IPS DF 4.7 (cell line): ENCODE data around the gene OSBPL6.

Experiments
- DNase-seq: peaks from one replicate; pipeline ENCODE4 v3.0.0-alpha.2; 2013; ENCODE audit warnings: low spot score; ENCODE audit errors: extremely low read depth

The OSBPL6 gene

DNA sequence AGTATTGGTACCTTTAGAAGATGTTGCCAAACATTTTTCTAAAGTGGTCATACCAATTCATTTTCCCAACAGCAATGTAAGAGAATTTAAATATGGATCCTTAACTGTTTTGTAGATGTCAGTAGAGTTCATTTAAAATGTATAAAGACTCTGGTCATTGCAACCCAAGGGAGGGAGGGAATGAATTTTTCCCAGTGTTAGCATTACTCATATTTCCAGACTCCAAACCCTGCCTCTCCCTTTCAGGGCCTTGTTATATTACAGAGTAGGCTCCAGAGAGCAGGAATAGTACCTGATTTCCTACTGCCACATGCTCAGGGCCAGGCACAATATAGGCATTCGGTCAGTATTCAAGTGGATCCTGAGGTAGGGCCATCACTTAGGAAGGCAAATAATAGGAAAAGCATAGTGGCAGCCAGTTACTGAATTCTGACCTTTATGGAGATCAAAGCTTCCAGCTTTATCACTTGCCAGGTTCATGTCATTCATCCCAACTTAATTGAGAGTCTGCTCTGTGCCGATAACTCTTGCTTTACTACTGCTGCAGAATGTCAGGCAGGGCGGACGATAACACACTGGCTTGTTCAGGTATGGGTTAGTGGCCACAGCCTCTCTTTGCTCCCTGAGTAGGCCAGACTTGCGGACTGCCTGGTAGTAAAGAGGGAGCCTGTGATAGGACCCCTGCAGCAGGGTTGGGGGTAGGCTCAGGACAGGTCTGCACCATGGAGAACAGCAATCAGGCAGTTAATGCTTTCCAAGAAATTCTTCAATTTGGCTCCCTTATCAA, 75.3 kb downstream of the OSBPL6 start:
- DNase-seq, result no peak

DNA sequence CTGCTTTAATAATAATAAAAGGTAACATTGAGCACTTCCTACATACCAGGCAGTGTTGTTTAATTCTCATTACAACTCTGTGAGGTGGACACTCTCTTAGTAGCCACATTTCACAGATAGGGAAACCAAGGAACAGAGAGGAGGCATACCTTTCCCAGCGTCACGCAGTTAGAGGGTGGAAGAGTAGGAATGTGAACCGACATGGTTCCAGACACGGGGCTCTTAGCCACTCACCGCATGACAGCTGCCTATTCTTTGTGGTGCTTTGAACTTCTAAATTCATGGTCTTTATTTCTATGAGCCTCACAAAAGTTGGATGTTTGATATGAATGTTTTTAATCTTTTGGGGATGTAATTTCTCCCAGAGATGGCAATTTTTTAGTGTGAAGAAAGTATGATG, 76.0 kb downstream of the OSBPL6 start:
- DNase-seq, result no peak

DNA sequence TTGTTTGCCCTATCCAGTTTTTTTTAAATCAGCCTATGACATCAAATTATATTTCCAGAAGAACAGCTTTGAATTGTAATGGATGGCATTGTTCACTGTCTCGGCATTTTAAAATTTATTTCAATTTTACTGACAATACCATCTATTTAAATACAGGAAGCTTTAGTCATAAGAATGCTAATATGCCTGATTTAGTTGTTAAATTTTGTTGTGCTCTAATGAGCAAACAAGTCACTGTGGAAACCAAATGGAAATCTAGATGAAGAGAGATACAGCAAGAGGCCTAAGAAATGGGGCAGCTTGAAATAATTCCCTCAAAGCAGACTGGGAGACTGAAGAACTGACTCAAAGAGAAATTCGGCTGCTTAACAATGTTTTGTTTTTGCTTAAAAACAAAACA, 76.8 kb downstream of the OSBPL6 start:
- DNase-seq, result no peak

DNA sequence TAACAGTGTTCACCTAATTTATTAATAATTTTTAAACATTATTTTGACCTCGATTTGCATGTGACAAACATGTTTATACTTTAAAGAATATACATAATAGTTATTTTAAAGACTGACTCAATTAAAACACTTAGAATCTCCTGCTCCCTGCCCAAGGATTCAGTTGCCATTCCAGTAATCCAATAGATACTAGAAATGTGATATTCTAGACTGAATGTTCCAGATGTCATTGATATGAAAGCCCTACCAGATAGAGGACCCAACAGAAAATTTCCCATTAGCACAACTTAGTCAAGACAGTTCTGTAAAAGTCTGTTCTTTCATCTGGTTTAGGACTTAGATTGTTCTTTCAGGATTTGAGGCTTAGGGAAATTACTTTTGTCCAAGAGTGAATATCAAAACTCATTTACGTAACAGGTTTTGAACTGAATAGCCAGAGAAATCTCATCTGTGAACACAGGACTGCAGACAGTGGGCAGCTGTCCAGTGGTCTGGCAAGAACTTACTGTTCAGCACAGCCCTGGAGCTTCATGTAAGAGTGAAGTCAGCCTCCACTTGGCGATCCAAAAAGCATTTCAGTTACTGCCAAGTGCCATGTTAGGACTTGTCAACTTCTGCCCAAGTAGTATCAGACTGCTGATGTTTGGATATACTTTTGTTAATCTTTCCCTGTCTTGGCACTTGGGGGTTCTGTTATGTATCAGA, 77.5 kb downstream of the OSBPL6 start:
- no peak for DNase-seq

DNA sequence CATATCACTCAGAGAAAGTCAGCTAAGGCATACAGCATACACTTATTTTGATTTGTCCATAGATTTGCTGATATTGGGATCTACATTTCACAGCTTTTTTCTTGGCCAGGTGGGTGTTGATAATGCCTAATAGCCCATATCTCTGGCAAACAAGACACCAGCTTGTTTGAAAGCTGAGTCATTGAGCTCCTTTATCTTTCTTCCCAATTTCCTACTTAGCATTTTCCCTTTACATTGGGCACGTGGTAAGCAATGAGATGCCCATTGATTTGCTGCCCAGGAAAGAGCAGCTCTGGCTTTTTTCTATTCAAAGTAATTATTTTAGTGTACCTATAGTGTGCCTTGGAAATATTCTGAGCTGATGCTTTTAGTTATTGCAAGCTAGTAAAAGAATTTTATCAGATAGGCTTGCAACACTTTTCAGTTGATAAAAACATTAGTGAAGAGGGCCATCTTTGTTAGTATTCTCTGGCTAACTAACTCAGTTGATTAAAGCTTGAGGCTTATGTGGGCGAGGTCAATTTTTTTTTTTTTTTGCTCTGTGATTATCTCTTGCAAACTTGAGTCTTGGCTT, 79.6 kb downstream of the OSBPL6 start:
- no peak for DNase-seq

DNA sequence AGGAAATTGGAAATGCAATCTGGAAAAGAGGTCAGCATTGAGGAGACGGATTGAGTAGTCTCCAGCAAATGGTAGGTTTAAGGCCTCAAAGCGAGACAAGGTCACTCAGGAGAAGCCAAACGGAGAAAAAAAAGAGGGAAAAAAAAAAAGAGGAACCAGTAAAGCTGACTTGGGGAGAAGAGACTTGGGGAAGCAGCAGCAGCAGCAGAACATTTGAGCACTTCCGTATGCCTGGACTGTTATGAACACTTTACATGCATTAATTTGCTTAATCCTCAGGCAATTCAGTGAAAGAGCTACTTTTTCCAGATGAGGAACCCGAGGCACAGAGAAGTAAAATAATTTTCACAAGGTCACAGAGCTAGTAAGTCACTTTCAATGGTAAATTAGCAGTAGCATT, 81.3 kb downstream of the OSBPL6 start:
- DNase-seq, result no peak

DNA sequence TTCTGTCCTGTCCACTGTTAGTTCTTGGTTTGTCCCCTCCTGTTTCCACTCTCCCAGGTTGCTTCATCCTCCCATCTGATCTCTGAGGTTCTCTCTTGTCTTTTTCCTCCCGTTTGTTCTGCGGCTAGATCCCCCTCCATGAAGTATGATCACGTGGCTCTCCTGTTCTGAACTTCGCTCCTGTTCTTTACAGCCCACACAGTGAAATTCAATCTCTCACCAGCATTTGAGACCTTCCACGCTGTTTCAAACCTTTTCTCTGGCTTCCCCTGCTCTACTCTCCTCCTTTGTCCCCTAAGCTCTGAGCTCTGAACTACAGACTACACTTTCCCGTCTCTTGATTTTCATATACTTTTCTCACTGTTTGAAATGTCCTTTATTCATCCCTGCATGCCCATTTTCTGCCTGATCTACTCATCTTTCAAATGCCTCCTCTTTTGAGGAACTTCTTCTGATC, 83.5 kb downstream of the OSBPL6 start:
- no peak for DNase-seq

DNA sequence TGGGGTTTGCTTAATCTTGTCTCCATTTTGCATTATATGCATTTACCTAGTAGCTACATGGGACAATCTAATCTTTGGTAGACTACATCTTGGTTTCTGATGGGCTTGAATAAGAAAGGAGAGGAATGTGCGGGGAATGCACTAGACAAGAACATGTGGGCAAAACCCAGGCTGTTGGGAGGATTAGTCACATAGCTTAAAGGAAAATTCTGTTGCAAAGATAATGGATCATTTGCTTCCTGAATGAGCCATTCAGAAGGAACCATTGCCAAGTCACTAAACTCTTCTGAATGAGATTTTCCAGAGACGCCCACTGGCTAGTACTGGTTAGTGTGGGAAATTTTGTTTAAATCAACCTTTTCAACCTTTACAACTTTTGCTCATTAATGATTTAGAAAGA, 84.8 kb downstream of the OSBPL6 start:
- no peak for DNase-seq

DNA sequence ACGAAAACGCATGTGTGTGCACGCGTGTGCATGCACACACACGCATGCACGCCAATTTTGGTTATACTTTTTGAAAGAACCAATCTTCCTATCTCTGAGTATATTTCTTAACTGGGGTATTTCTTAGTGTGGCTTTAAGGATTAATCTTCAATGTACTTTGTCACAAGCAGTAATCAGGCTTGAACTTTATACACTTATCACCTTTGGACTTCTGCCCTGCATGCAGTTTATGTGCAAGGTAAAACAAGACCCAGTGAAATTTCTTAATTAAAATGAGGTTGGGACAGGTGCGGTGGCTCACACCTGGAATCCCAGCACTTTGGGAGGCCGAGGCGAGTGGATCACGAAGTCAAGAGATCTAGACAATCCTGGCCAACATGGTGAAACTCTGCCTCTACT, 85.3 kb downstream of the OSBPL6 start:
- DNase-seq, result no peak

DNA sequence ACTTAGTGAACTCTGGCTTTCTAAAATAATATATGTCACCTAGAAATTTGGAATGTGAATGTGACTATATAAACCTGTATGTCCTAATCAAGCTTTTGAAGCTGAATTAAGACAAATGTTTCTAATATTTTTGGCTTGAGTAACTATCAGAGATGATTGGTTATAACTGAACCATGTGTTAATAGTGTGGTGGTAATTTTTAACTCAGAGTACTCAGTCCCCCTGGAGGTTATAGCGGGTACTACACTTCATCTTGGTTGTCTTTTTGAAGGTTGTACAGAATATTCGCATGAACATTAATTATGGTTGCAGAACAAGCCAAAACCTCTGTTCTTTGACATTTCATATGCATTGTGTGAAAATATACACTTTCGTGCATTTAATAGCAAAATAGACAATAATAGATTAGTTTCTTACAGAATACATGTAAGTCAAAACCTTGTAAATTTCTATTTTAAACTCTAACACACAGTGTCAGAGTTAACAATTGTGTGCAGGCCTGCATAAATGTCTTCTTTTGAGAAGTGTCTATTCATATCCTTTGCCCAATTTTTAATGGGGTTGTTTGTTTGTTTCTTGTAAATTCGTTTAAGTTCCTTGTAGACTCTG, 86.0 kb downstream of the OSBPL6 start:
- no peak for DNase-seq

DNA sequence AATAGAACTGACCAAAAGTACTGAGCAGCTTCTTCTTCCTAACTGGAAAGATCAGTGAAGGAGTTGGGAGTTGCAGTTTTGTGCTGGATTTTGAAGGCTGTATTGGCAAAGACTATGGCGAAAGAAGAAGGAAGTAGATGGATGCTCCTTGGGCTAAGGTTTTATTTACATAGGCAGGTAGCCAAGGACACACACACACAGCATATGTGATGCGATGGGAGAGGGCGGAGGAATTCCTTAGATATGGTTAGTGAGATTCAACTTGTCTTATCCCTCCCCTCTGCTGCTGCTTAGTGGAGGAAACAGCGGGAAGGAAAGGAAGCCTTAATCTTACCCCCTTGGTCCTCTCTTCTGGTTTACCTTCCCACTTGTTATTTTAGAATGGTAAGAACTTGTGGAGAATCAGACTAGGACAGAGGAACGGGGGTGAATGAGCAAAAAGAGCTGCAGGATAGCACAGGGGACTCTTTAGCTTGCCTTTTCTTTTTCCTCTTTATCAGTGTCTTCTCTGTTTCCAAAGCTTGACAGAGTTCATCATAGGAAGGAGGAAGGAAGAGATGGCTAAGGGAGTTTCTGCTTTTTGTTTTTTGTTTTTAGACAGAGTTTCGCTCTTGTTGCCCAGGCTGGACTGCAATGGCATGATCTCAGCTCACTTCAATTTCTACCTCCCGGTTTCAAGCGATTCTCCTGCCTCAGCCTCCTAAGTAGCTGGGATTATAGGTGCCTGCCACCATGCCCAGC, 87.9 kb downstream of the OSBPL6 start:
- no peak for DNase-seq

DNA sequence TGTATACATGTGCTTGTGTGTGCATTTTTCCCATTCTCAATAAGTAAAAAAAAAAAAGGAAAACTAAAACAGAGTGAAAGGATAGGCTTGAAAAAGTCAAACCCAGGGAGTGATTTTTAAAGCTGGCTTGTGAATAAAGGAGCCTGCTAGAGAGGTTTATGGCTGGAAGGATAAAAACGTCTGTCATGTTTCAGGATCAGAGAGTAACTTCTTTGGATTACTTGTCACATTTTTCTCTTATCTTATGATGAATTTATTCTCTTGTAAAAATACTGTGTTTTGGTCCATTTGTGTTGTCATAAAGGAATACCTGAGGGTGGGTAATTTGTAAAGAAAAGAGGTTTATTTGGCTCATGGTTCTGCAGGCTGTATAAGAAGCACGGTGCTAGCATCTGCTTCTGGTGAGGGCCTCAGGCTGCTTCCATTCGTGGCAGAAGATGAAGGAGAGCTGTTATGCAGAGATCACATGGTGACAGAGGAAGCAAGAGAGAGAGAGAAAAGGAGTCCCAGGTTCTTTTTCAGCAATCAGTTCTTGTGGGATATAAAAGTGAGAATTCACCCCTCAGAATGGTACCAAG, 89.1 kb downstream of the OSBPL6 start:
- no peak for DNase-seq

DNA sequence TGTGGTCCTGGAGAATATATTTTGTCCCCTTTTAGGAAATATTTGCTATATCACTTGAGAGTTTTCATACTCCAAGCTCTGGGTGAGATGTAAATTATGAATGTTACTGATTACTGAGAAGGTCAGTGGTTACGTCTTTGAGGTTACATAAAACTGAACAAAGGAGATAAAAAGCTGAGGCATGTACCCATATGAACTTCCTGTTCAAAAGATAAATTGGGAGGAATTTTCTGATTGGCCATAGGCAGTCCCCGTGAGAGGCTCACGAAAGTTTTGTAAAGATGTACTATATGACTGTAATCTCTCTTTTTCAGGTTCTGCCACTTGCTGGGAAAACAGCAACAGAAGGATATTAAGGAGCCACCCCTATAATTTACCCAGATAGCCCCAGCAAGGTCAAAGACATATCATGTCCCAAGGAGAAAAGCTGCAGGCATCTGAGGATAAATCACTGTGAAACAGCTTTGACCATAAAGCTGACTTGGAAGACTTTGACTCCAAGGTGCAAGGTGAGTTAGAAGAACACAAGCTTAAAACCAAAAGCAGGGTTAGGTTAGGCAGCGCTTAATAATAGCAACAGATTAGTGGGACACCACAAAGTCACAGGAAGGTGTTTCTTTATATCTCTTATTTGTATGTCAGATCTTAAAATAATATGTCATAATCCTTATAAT, 90.4 kb downstream of the OSBPL6 start:
- DNase-seq, result no peak

DNA sequence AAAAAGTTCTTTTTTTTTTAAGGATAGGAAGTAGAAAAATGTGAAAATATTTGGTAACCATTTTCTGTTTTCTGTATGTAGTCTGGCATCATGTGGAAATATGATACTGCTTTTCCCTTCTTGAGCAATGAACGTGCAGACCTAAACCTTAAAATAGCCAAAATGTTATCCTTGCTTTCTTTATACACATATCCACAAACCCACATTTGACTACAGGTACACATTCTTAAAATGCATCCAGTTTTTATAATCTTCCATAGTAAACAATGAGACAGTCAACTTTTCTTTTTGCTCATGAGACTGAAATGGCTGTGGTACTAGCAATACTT, 90.9 kb downstream of the OSBPL6 start:
- no peak for DNase-seq

DNA sequence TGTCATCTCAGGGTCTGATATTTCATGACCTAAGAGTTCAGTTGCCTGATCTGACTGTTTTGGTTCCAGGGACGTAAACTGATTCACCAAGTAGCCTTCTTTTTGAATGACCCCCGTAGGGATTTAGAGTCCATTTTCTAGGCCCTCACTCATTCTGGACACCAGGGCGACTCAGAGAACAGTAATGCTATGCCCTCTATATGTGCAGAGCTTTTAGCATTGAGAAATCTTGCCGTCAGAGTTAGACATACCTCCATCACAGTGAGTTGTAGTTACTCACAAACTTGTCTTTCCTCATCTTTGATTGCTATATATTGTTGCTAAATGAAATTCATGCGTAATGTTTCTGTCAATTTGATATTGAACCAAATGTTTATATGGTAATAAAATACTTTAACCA, 92.3 kb downstream of the OSBPL6 start:
- no peak for DNase-seq

DNA sequence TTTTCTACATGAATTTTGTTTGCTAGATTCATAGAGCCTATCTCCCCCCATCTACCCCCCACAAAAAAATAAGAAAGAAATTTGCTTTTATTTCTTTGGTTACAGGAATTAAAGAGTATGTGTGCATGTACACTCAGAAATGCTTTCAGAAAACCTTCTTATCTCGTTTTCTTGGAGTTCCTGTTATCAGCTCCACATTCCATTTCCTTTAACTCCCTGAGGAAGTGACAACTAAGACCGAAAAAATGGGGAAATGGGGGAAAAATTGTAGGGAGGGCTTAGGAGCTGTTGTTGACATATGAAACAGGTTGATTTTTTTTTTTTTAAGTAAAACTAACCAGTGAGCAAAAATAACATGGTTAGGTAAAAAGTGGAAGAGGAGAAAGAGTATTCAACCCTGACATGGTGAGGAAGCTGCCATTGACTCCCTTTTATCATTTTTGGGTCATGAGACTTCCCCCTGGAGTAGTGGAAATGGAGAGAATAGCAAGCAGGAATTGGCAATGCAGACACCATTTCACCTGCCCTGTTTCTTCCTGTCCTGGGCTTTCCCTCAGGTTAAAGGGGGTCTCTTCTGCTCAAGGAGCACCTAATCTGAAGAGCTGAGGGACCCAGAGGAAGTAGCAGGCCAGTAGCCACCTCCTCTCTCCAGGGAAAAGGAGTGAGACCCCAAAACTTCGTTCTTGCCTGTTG, 93.5 kb downstream of the OSBPL6 start:
- DNase-seq, result no peak

DNA sequence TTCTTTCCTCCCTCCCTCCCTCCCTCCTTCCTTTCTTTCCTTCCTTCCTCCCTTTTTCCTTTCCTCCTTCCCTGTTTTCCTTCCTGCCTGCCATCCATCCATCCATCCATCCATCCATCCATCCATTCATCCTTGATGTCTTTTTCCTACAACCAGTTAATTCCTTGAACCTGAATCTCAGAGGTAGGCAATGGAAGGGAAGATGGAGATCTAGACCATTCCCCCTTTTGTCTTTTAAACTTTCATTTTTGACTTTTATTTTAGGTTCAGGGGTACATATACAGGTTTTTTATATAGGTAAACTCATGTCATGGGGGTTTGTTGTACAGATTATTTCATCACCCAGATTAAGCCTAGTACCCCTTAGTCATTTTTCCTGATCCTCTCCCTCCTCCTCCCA, 97.4 kb downstream of the OSBPL6 start:
- no peak for DNase-seq

DNA sequence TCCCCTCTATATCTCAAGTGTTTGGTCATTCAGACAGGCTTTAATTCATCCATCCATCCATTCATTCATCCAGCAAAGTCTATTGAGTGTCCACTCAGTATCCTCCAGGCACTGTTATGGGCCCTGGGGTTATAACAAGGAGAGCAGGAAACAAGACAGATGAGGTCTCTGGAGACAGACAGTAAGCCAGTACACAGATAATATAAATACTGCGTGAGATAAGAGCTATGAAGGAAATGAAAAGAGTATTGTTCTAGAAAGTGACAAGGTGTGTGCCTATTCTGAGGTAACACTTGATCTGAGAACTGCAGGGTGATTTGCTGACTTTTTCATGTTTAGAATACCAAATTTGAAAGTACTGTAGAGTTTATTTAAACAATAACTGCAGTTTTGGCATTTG, 98.3 kb downstream of the OSBPL6 start:
- no peak for DNase-seq

DNA sequence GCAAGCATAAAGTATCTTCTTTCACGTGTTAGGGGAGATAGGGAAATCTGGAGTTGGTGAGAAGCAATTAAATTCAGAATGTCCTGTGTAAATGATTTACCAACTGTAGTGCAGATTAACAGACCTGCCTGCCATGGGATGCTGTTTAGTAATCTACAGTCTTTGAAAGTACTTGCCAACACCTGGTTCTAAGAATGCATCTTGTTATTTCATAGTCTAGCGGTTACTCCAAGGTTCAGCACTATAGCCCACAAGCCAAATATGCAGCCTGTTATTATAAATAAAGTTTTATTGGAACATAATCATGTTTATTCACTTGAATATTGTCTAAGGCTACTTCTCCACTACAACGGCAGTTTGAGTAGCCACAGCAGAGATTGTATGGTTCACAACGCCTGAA, 100.8 kb downstream of the OSBPL6 start:
- no peak for DNase-seq

DNA sequence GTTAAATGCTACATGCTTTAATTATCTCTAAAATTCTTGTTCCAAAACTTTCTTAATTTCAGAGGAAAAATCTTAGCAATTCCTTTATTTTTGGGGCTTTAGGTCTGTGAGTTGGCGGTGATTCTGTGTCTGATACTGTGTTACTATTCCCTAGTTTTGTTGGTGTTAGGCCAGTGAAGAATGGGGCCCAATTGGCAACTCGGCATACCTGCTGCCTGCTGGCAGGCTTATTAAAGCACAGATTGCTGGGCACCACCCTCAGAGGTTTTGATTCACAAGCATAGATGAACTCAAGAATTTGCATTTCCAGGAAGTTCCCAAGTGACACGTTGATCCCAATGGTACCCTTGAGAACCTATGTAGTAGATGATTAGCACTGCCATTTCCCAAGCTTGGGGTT, 101.6 kb downstream of the OSBPL6 start:
- no peak for DNase-seq
